ENCODE measurements around the gene BEST4. TPM values are rescaled to one million over a fixed set of nuclear protein-coding genes. Genes with fewer than 3 reads are reported as not detected.
"Not testable (repeated sequence)": the region's sequence is repeated elsewhere in the genome, so short reads cannot be mapped to it uniquely, and the experiment has no call there.

Gene BEST4
- polyA plus RNA-seq, 4 donors, result 0.65 to 1.0 (median 0.84) TPM

GRCh38 chr1:44819608-44820327 is 31.8 kb upstream of the BEST4 start:
- DNase-seq (ENCODE audit: low read depth in 4 of 4, low spot score in 2 of 4), result peak in 2 of 4 donors; percentile 80 to 96

GRCh38 chr1:44819196-44819607 is 31.2 kb upstream of the BEST4 start:
- DNase-seq (ENCODE audit: low read depth in 4 of 4, low spot score in 2 of 4), result no peak

GRCh38 chr1:44817771-44818495 is 30.0 kb upstream of the BEST4 start:
- no peak for DNase-seq (ENCODE audit: low read depth in 4 of 4, low spot score in 2 of 4)

GRCh38 chr1:44817307-44817706 is 29.3 kb upstream of the BEST4 start:
- DNase-seq (ENCODE audit: low read depth in 4 of 4, low spot score in 2 of 4), result no peak

GRCh38 chr1:44815926-44816325 is 28.0 kb upstream of the BEST4 start:
- DNase-seq (ENCODE audit: low read depth in 4 of 4, low spot score in 2 of 4), result not testable (repeated sequence)

DNA sequence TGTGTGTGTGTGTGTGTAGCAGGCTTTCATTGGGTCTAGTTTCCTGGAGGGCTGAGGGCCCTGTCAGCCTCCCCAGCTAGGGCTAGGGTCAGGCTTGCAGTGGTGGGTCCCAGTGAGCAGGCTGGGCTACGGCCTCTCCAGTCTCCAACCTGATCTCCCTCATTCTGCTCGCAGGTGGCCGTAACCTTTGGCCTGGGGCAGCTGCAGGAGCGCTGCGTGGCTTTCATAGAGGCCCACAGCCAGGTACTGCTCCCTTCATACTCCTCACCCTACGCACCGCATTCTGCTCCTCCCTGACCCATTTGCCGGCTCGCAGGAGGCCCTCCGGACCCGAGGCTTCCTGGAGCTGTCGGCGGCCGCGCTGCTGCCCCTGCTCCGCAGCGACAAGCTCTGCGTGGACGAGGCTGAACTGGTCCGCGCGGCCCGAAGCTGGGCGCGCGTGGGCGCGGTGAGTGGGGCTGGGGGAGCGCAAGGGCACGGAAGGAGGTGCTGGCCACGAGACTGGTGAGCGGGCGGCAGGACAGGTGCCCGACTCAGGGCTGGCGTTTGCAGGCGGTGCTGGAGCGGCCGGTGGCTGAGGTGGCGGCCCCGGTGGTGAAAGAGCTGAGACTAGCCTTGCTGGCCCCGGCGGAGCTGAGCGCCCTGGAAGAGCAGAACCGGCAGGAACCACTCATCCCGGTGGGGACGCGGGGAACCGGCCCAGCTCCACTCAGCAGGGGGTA is 25.0 kb upstream of the BEST4 start:
- no peak for DNase-seq (ENCODE audit: low read depth in 4 of 4, low spot score in 2 of 4)

DNA sequence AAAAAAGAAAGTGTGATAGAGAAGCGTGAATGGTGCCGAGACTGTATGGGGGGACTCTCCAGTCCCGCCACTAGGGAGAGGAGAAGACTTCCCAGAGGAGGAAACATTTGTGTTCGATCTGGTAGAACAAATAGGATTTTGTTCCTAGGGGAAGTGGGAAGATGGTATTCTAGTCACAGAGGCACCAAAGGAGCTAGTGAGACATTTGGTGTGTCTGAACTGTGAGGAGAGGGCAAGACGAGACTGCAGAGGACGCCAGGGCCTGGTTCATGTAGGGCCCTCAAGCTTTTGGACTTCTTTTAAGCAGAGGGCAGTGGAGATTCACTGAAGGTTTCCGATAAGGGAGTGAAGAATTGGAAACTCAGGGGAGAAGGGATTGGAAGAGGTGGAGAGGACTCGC is 23.3 kb upstream of the BEST4 start:
- no peak for DNase-seq (ENCODE audit: low read depth in 4 of 4, low spot score in 2 of 4)

DNA sequence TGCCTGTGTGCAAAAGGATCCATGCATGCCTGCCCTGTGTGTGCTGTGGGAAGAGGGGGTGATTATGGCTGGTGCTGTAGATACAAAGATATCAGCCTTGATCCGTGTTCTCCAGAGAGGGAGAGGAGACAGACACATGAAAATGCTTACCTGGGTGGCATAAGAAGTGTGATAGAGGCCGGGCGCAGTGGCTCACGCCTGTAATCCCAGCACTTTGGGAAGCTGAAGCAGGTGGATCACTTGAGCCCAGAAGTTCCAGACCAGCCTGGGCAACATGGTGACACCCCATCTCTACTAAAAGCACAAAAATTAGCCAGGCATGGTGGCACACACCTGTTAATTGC is 22.8 kb upstream of the BEST4 start:
- DNase-seq (ENCODE audit: low read depth in 4 of 4, low spot score in 2 of 4), result not testable (repeated sequence)

DNA sequence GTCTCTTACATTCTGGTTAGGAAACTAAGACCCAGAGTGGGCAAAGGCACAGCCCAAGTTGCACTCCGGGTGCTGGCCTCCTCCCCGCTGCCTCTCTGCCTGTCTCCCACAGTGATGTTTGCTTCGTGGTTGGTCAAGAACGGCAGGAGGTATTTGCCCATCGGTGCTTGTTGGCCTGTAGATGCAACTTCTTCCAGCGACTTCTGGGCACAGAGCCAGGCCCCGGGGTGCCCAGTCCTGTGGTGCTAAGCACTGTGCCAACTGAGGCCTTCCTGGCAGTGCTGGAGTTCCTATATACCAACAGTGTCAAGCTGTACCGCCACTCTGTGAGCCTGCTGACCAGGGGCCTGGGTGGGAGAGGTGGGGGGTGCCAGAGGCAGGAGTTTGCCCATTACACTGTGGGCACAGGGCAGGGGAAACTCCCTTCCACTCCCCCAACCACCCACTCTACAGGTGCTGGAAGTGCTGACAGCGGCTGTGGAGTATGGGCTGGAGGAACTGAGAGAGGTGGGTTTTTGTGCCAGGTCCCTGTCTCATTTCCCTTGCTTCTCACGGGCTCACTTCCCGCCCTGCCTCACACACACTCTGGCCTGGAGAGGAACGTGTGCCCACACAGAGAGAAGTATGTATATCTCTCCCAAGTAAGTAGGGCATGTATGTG is 22.3 kb upstream of the BEST4 start:
- DNase-seq (ENCODE audit: low read depth in 4 of 4, low spot score in 2 of 4), result no peak

- no peak for DNase-seq (ENCODE audit: low read depth in 4 of 4, low spot score in 2 of 4)
Observed at GRCh38 chr1:44808938-44809917, 21.3 kb upstream of the BEST4 start.

- DNase-seq (ENCODE audit: low read depth in 4 of 4, low spot score in 2 of 4), result no peak
Observed at GRCh38 chr1:44808063-44808937, 20.3 kb upstream of the BEST4 start, which contains the start of gene BTBD19. TSS of gene BTBD19 (plus strand) at chr1:44808523. CDS start at chr1:44808821, 298 bp downstream.

GRCh38 chr1:44807364-44808062 is 19.5 kb upstream of the BEST4 start:
- DNase-seq (ENCODE audit: low read depth in 4 of 4, low spot score in 2 of 4), result peak in 2 of 4 donors; percentile 81 to 83

DNA sequence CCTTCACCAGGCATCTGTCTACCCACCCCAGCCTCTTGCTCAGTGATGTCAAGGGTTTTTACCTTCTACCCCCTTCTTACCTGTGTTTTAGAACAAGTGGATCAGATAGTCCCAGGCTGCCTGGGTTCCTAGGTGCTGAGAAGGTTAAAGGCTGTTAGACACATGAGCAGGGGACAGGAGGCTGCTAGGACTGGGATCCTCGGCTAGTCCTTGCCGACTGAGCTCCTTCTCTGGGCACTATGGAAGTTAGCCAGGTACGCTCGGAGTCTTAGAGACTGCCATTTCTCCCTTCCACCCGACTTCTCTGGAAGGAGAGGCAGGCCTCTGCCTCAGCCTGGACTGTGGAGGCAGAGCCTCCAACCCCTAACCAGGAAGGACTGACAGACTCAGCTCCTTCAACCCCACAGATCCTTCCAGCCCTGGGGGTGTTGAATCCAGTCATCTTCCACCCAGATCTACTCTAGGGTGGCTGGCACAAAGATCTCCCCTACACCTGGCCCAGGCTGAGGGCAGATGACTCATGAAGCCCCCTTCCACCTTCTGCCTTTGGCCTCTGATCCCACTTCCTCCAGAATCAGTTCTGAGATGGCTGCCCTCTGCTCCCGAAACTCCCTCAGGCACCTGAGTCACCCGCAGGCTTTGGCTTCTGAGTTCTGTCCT is 18.9 kb upstream of the BEST4 start, which contains the start of gene DYNLT4:
DYNLT4 (minus strand) TSS at position 648 of the 660 bp plus-strand sequence. CDS start 683 bp downstream, outside the sequence.
- no peak for DNase-seq (ENCODE audit: low read depth in 4 of 4, low spot score in 2 of 4)

DNA sequence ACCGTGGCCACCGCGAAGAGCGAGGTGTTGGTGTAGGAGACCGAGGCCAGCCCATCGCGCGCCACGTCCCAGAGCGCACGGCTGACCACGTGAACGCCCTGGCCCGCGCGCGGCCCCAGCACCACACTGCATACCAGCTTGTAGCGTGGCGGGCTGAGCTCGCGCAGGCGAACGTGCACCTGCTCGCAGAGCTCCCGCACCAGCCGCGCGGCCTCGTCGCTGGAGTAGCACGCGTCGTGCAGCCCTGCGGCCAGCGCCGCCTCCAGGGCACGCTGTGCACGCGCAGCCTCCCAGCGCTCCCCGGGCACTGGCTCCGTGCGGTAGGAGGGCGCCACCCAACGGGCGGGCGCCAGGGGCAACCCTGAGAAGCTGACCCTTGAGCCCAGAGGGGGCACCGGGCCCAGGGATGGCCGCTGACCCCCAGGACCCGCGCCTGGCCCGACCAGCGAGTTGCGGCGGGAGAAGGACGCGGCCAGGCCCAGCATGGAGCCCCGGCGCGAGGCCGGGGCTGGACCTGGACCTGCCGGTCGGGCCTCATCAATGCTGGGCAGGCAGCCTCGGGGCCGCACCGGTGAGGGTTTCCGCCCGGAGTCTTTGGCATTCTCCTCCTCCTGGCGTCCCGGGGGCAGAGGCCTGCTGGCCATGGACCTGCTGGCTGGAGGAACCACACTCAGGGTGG is 18.2 kb upstream of the BEST4 start:
- DNase-seq (ENCODE audit: low read depth in 4 of 4, low spot score in 2 of 4), result no peak

DNA sequence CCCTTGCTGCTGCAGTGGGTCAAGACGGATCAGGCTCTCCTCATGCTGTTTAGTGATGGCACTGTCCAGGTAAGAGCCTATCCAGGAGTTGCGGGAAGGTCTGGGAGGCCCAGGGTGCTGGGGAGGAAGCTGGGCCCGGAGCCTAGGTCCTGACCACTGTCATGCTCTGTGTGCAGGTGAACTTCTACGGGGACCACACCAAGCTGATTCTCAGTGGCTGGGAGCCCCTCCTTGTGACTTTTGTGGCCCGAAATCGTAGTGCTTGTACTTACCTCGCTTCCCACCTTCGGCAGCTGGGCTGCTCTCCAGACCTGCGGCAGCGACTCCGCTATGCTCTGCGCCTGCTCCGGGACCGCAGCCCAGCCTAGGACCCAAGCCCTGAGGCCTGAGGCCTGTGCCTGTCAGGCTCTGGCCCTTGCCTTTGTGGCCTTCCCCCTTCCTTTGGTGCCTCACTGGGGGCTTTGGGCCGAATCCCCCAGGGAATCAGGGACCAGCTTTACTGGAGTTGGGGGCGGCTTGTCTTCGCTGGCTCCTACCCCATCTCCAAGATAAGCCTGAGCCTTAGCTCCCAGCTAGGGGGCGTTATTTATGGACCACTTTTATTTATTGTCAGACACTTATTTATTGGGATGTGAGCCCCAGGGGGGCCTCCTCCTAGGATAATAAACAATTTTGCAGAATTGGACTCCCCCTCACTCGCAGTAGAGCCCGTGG is 17.5 kb upstream of the BEST4 start:
- no peak for DNase-seq (ENCODE audit: low read depth in 4 of 4, low spot score in 2 of 4)

Data from left renal cortex interstitium (tissue), 4 donors.